OCI-LY3 (cell line): ENCODE data around the gene PPME1.

Experiments used
- CTCF ChIP-seq: fragments of 200-600, 300-600 bp; sonication (generic); IDR thresholded peaks from 2 replicates; pipeline ENCODE4 v1.5.1; 2014; ENCODE audit warnings: antibody characterized with exemption, low read length, low read depth
- EZH2phosphoT487 ChIP-seq: fragments of 200-600 bp; shearing (Covaris generic); IDR thresholded peaks from 2 replicates; pipeline ENCODE4 v1.6.1; 2018; ENCODE audit warnings: antibody characterized with exemption, mixed run types, low read depth

GRCh38 chr11:74171630-74171968 is 510 bp downstream of the PPME1 start:
- TF ChIP-seq CTCF (no peak), EZH2phosphoT487 (no peak)
